Measurements from ENCODE around the gene COL5A3.
"Not testable (repeated sequence)": the region's sequence is repeated elsewhere in the genome, so short reads cannot be mapped to it uniquely, and the experiment has no call there.

COL5A3 gene

GRCh38 chr19:9967326-9967725, 43.0 kb downstream of the COL5A3 start:
- Mint-ChIP-seq H3K36me3 (no peaks in the 10 kb centered on the region), H3K4me1 (peaks cover 4% of the 10 kb centered on the region), H3K27me3 (peaks cover 32% of the 10 kb centered on the region), H3K9me3 (no peaks in the 10 kb centered on the region), H3K4me3 (no peak overlapping the region), H3K27ac (no peak overlapping the region)

- Mint-ChIP-seq H3K4me1 (peaks cover 4% of the 10 kb centered on the region), H3K4me3 (no peak overlapping the region), H3K9me3 (no peaks in the 10 kb centered on the region), H3K36me3 (no peaks in the 10 kb centered on the region), H3K27me3 (peaks cover 33% of the 10 kb centered on the region), H3K27ac (peak overlapping the region; percentile 66)
These were observed 43.9 kb downstream of the COL5A3 start for GRCh38 chr19:9966448-9966847.

DNA sequence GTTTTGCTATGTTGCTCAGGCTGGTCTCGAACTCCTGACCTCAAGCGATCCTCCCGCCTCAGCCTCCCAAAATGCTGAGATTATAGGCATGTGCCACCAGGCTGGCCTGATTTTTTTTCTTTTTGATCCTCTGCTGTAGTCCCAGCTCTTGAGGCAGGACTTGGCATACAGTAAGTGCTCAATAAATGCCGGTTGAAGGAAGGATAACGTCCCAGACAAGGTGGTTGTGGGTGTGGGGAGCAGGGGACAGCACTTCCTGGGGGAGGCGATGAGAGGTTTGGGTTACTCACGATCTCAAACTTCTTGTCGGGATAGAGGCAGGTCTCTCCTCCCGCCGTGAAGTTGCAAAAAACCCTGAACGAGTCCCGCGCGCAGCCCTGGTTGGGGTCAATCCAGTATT, 44.3 kb downstream of the COL5A3 start:
- H3K27ac Mint-ChIP-seq = no peak overlapping the region
- no peaks in the 10 kb centered on the region for H3K9me3 Mint-ChIP-seq
- no peak overlapping the region for H3K4me3 Mint-ChIP-seq
- H3K27me3 Mint-ChIP-seq = peaks cover 34% of the 10 kb centered on the region
- no peaks in the 10 kb centered on the region for H3K36me3 Mint-ChIP-seq
- peaks cover 4% of the 10 kb centered on the region for H3K4me1 Mint-ChIP-seq

GRCh38 chr19:9962623-9963290, 47.5 kb downstream of the COL5A3 start:
- H3K27me3 Mint-ChIP-seq = peaks cover 25% of the 10 kb centered on the region
- peaks cover 4% of the 10 kb centered on the region for H3K4me1 Mint-ChIP-seq
- H3K27ac Mint-ChIP-seq = peak overlapping the region; percentile 30

DNA sequence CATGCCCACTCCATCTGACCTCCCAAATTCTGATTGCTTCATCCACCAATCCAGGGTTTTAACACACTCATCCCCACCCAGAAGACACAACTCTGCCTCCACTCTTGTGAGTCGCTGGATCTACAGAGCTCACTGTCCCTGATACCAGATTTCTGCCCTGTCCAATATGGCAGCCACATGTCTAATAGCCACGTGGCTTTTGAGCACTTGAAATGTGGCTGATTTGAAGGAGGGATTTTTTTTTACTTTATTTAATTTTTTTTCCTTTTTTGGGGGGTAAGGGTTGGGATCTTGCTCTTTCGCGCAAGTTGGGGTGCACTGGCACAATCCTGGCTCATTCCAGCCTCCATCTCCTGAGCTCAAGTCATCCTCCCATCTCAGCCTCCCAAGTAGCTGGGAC, 49.2 kb downstream of the COL5A3 start:
- no peaks in the 10 kb centered on the region for H3K36me3 Mint-ChIP-seq
- peaks cover 16% of the 10 kb centered on the region for H3K27me3 Mint-ChIP-seq
- no peak overlapping the region for H3K4me3 Mint-ChIP-seq
- H3K4me1 Mint-ChIP-seq = no peaks in the 10 kb centered on the region
- no peak overlapping the region for H3K27ac Mint-ChIP-seq
- H3K9me3 Mint-ChIP-seq = no peaks in the 10 kb centered on the region

More at GRCh38 chr19:9962623-9963290, 47.5 kb downstream of the COL5A3 start:
- Mint-ChIP-seq H3K36me3 (no peaks in the 10 kb centered on the region), H3K4me3 (no peak overlapping the region), H3K9me3 (no peaks in the 10 kb centered on the region)

DNA sequence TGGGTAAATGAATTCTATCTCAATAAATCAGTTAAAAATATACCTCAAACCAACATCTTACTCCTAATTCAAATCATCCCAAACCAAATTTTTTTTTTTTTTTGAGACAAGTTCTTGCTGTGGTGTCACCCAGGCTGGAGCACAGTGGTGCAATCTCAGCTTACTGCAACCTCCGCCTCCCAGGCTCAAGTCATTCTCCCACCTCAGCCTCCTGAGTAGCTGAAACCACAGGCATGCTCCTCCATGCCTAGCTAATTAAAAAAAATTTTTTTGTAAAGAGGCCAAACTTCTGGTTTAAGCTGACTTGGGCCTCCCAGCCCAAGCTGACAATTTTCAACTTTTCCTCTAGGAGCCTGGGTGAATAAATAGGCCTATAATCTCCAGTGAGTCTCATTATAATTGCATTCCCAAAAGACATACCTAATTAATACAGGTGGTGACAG, 51.9 kb downstream of the COL5A3 start:
- Mint-ChIP-seq H3K36me3 (no peaks in the 10 kb centered on the region), H3K9me3 (no peaks in the 10 kb centered on the region), H3K27me3 (peaks cover 9% of the 10 kb centered on the region), H3K4me3 (no peak overlapping the region), H3K4me1 (no peaks in the 10 kb centered on the region), H3K27ac (no peak overlapping the region)

DNA sequence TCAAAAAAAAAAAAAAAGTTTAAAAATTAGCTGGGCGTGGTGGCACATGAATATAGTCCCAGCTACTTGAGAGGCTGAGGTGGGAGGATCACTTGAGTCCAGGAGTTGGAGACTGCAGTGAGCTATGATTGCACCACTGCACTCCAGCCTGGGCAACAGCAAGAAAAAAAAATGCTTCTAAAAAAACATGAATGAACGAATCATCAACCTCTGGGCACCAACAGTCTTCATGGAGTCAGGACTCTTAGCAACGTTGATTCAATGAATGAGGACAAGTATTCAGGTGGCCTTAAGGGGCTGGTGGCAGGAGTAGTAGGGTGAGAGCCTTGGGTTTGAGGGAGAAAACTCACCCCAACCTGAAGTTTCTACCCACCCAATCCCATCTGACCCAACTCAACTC, 53.3 kb downstream of the COL5A3 start:
- Mint-ChIP-seq H3K27ac (no peak overlapping the region), H3K4me1 (no peaks in the 10 kb centered on the region), H3K36me3 (no peaks in the 10 kb centered on the region), H3K9me3 (no peaks in the 10 kb centered on the region), H3K4me3 (no peak overlapping the region), H3K27me3 (peaks cover 3% of the 10 kb centered on the region)

- peaks cover 2% of the 10 kb centered on the region for H3K27me3 Mint-ChIP-seq
- no peaks in the 10 kb centered on the region for H3K9me3 Mint-ChIP-seq
- no peak overlapping the region for H3K27ac Mint-ChIP-seq
- H3K4me1 Mint-ChIP-seq = no peaks in the 10 kb centered on the region
- no peaks in the 10 kb centered on the region for H3K36me3 Mint-ChIP-seq
- H3K4me3 Mint-ChIP-seq = no peak overlapping the region
These were observed 56.3 kb downstream of the COL5A3 start for GRCh38 chr19:9953802-9954542.

- Mint-ChIP-seq H3K4me1 (no peaks in the 10 kb centered on the region), H3K4me3 (no peak overlapping the region), H3K27ac (no peak overlapping the region), H3K9me3 (no peaks in the 10 kb centered on the region), H3K36me3 (no peaks in the 10 kb centered on the region), H3K27me3 (peaks cover 3% of the 10 kb centered on the region)
These were observed 58.0 kb downstream of the COL5A3 start for GRCh38 chr19:9952276-9952675.

DNA sequence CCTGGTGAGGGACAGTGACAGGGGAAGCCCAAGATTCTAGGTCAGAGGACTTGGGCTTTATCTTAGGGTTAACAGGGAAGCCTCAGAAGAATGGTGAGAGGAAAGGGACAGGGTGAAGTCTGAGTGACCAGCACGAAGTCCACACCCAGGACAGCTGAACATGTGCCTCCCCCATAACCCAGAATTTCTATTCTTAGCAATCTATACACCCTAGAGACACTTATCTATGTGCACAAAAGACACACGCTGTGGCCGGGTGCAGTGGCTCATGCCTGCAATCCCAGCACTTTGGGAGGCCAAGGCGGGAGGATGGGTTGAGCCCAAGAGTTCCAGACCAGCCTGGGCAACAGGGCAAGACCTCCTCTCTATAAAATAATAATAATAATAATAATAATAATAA, 62.9 kb downstream of the COL5A3 start:
- peaks cover 9% of the 10 kb centered on the region for H3K27me3 Mint-ChIP-seq
- H3K36me3 Mint-ChIP-seq = no peaks in the 10 kb centered on the region
- no peak overlapping the region for H3K27ac Mint-ChIP-seq
- no peak overlapping the region for H3K4me3 Mint-ChIP-seq
- peaks cover 5% of the 10 kb centered on the region for H3K4me1 Mint-ChIP-seq
- H3K9me3 Mint-ChIP-seq = peaks cover under 1% of the 10 kb centered on the region

DNA sequence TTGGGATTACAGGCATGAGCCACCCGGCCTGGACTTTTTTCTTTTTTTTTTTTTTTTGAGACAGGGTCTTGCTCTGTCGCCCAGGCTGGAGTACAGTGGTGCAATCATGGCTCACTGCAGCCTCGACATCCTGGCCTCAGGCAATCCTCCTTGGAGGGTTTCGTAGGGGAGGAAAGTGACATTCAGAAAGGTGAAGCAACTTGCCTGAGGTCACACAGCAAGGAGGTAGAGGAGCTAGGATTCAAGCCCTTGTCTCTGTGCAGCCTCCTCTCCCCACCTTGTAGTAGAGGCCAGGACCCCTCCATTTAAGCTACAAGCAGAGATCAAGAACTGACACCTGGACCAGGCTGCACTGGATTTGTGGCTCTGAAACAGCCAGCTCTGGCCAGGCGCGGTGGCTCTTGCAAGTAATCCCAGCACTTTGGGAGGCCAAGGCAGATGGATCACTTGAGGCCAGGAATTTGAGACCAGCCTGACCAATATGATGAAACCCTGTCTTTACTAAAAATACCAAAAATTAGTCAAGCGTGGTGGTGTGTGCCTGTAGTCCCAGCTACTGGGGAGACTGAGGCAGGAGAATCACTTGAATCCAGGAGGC, 63.7 kb downstream of the COL5A3 start:
- not testable (repeated sequence) for H3K9me3 Mint-ChIP-seq, H3K4me1 Mint-ChIP-seq, H3K27ac Mint-ChIP-seq, H3K4me3 Mint-ChIP-seq, H3K36me3 Mint-ChIP-seq
- H3K27me3 Mint-ChIP-seq = peaks cover 13% of the 10 kb centered on the region

DNA sequence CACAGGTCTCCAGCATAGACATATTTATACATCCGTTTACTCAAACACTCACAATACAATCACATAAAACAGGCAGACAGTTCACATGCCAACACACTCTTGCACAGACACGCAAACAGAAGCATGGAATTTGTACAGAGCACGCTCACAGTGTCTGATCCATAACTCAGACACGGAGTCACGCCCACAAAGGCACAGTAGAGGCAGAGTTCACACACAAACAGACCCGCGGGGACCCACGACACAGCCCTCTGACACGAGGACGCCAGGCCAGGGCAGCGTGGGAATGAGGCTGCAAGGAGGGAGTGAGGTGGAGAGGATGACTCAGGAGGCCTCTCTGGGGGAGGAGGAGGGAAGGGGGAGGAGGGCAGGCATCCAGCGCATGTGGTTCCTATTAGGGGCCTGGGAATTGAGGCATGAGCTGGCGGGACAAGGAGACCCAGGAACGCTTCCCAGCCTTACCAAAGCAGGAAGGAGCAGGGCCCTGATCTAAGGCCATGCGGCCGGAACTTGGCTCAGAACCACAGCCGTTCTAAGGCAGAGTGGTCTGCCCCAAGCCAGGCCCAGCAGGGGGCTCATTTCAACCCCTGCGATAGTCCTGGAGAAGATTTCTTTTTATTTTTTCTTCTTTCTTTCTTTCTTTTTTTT, 64.9 kb downstream of the COL5A3 start:
- Mint-ChIP-seq H3K36me3 (peaks cover 5% of the 10 kb centered on the region), H3K9me3 (peaks cover 11% of the 10 kb centered on the region), H3K27ac (no peak overlapping the region)

GRCh38 chr19:9943744-9944143, 66.6 kb downstream of the COL5A3 start:
- H3K36me3 Mint-ChIP-seq = peaks cover 5% of the 10 kb centered on the region
- H3K4me1 Mint-ChIP-seq = peaks cover 5% of the 10 kb centered on the region
- no peak overlapping the region for H3K27ac Mint-ChIP-seq
- H3K9me3 Mint-ChIP-seq = peaks cover 11% of the 10 kb centered on the region
- H3K4me3 Mint-ChIP-seq = no peak overlapping the region
- peaks cover 19% of the 10 kb centered on the region for H3K27me3 Mint-ChIP-seq

More for the DNA sequence above, 64.9 kb downstream of the COL5A3 start:
- Mint-ChIP-seq H3K4me1 (peaks cover 5% of the 10 kb centered on the region), H3K27me3 (peaks cover 15% of the 10 kb centered on the region), H3K4me3 (no peak overlapping the region)

GRCh38 chr19:9941671-9942070, 68.6 kb downstream of the COL5A3 start:
- Mint-ChIP-seq H3K4me1 (peaks cover 10% of the 10 kb centered on the region), H3K27me3 (peaks cover 25% of the 10 kb centered on the region), H3K9me3 (peaks cover 11% of the 10 kb centered on the region), H3K27ac (no peak overlapping the region), H3K36me3 (peaks cover 5% of the 10 kb centered on the region), H3K4me3 (no peak overlapping the region)

GRCh38 chr19:9941231-9941630, 69.1 kb downstream of the COL5A3 start:
- Mint-ChIP-seq H3K9me3 (peaks cover 11% of the 10 kb centered on the region), H3K27me3 (peaks cover 25% of the 10 kb centered on the region)

DNA sequence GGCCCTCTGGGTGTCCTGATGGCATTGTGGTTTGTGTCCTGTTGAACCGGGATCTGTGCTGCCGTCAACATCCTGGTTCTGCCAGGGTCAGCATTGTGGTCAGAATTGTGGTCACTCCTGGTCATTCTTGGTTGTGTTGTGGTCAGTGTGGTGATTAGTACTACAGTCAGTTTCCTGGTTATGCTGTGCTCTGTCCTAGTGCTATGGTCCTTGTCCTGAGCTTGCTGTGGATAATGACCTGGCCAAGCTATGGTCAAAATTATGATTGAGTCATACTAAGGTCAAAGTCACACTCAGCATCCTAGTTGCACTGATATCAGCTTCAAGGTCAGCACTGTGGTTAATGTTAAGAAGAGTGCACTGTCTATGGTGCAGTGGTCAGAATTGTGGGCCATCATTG, 69.5 kb downstream of the COL5A3 start:
- Mint-ChIP-seq H3K36me3 (peaks cover 5% of the 10 kb centered on the region), H3K9me3 (peaks cover 11% of the 10 kb centered on the region), H3K27ac (no peak overlapping the region), H3K4me3 (no peak overlapping the region), H3K27me3 (peaks cover 25% of the 10 kb centered on the region), H3K4me1 (peaks cover 13% of the 10 kb centered on the region)

More at GRCh38 chr19:9941231-9941630, 69.1 kb downstream of the COL5A3 start:
- peaks cover 5% of the 10 kb centered on the region for H3K36me3 Mint-ChIP-seq
- no peak overlapping the region for H3K4me3 Mint-ChIP-seq
- peaks cover 12% of the 10 kb centered on the region for H3K4me1 Mint-ChIP-seq
- no peak overlapping the region for H3K27ac Mint-ChIP-seq
